ENCODE results near the gene TTBK1.

The TTBK1 gene

GRCh38 chr6:43256670-43257366 is 13.5 kb downstream of the TTBK1 start:
- no peak for DNase-seq

- no peak for DNase-seq
Measured at GRCh38 chr6:43257367-43258145, 14.3 kb downstream of the TTBK1 start.

GRCh38 chr6:43258180-43258579 is 14.9 kb downstream of the TTBK1 start:
- no peak for DNase-seq

- no peak for DNase-seq
Measured at GRCh38 chr6:43258807-43259686, 15.8 kb downstream of the TTBK1 start.

- DNase-seq: no peak
Measured at GRCh38 chr6:43260791-43261190, 17.5 kb downstream of the TTBK1 start.

- DNase-seq: no peak
Measured at GRCh38 chr6:43261198-43261597, 17.9 kb downstream of the TTBK1 start.

- DNase-seq: no peak
Measured at GRCh38 chr6:43262000-43262779, 18.9 kb downstream of the TTBK1 start.

GRCh38 chr6:43262780-43263313 is 19.6 kb downstream of the TTBK1 start:
- DNase-seq: no peak

- DNase-seq: peak; percentile 79
Measured at GRCh38 chr6:43263314-43264178, 20.3 kb downstream of the TTBK1 start.

GRCh38 chr6:43264599-43265145 is 21.4 kb downstream of the TTBK1 start:
- no peak for DNase-seq

GRCh38 chr6:43265564-43265963 is 22.3 kb downstream of the TTBK1 start:
- DNase-seq: no peak

GRCh38 chr6:43267619-43268354 is 24.5 kb downstream of the TTBK1 start:
- no peak for DNase-seq

- no peak for DNase-seq
Measured at GRCh38 chr6:43268355-43268700, 25.0 kb downstream of the TTBK1 start.

- no peak for DNase-seq
Measured at GRCh38 chr6:43268782-43269272, 25.5 kb downstream of the TTBK1 start.

GRCh38 chr6:43269273-43270007 is 26.2 kb downstream of the TTBK1 start:
- peak; percentile 51 for DNase-seq

GRCh38 chr6:43271103-43271815 is 28.0 kb downstream of the TTBK1 start:
- no peak for DNase-seq

GRCh38 chr6:43271944-43272343 is 28.7 kb downstream of the TTBK1 start:
- DNase-seq: no peak

- DNase-seq: no peak
Measured at GRCh38 chr6:43273707-43274106, 30.4 kb downstream of the TTBK1 start.
